ENCODE measurements around the gene CACNG3.
"Not testable (repeated sequence)": the region's sequence is repeated elsewhere in the genome, so short reads cannot be mapped to it uniquely, and the experiment has no call there.

DNA sequence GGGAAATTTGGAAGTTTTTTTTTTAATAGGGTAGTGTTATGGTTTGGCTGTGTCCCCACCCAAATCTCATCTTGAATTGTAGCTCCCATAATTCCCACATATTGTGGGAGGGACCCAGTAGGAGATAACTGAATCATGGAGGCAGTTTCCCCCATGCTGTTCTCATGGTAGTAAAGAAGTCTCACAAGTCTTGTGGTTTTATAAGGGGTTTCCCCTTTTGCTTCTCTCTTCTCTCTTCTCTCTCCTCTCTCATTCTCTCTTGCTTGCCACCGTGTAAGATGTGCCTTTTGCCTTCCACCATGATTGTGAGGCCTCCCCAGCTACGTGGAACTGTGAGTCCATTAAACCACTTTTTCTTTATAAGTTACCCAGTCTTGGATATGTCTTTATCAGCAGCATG is 17.3 kb upstream of the CACNG3 start:
- TF ChIP-seq POLR2A (IDR thresholded peaks at IDR 0.05) = not testable (repeated sequence)
- TF ChIP-seq, protein P1, sequence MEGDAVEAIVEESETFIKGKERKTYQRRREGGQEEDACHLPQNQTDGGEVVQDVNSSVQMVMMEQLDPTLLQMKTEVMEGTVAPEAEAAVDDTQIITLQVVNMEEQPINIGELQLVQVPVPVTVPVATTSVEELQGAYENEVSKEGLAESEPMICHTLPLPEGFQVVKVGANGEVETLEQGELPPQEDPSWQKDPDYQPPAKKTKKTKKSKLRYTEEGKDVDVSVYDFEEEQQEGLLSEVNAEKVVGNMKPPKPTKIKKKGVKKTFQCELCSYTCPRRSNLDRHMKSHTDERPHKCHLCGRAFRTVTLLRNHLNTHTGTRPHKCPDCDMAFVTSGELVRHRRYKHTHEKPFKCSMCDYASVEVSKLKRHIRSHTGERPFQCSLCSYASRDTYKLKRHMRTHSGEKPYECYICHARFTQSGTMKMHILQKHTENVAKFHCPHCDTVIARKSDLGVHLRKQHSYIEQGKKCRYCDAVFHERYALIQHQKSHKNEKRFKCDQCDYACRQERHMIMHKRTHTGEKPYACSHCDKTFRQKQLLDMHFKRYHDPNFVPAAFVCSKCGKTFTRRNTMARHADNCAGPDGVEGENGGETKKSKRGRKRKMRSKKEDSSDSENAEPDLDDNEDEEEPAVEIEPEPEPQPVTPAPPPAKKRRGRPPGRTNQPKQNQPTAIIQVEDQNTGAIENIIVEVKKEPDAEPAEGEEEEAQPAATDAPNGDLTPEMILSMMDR (IDR thresholded peaks at IDR 0.05) = not testable (repeated sequence)

All from adrenal gland (tissue), 5 donors.